Measurements from ENCODE around the gene ACCS. TPM values are rescaled to one million over a fixed set of nuclear protein-coding genes. Genes with fewer than 3 reads are reported as not detected.

ACCS gene
- total RNA-seq, 4 donors from 2014 or later, result 0.58 to 4.0 (median 1.8) TPM

DNA sequence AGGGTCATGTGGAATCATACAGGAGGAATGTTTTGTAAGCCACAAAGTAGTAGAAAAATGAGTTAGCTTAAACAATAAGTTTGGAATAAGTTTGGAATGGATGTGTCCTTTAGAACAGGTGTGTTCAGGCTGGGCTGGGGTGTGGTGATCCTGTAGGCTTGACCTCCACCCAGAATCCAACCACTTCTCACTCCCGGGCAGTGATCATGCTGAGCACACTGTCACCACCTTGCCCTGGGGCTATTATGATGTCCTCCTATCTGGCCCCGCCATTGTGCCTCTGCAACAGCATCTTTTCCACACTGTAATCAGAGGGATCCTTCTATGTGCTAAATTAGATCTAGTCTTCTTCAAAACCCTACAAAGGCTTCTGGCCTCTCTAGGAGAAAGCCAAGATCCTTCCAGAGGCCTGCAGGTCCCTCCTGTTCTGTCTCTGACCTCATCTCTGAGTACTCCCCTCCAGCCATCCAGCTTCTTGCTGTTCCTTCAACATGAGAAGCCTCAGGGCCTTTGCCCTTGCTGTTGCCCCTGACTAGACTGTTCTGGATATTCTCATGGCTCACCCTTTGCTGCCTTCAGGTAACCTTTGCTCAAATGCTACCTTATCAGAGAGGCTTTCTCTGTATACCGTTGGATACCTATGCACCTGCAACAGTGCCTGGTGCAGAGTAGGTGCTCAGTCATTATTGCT, 37.1 kb upstream of the ACCS start:
- no peak for ATAC-seq
- intact Hi-C loops (cut with DNase I; ENCODE audit: low total_unique reads), result no loop called here
- no peak for DNase-seq
- H3K4me3 ChIP-seq, result no peak overlapping the region
- no peaks in the 10 kb centered on the region for H3K36me3 ChIP-seq
- H3K27me3 ChIP-seq, result peaks cover 0 to 6% (median 5%) of the 10 kb centered on the region in 3 donors
- no peaks in the 10 kb centered on the region for H3K9me3 ChIP-seq
- in situ Hi-C loops (cut with MboI; ENCODE audit: low sequenced_read_pairs in 4 of 4), result no loop called here
- no peak for TF ChIP-seq POLR2A (IDR thresholded peaks at IDR 0.05)
- TF ChIP-seq, protein P1, sequence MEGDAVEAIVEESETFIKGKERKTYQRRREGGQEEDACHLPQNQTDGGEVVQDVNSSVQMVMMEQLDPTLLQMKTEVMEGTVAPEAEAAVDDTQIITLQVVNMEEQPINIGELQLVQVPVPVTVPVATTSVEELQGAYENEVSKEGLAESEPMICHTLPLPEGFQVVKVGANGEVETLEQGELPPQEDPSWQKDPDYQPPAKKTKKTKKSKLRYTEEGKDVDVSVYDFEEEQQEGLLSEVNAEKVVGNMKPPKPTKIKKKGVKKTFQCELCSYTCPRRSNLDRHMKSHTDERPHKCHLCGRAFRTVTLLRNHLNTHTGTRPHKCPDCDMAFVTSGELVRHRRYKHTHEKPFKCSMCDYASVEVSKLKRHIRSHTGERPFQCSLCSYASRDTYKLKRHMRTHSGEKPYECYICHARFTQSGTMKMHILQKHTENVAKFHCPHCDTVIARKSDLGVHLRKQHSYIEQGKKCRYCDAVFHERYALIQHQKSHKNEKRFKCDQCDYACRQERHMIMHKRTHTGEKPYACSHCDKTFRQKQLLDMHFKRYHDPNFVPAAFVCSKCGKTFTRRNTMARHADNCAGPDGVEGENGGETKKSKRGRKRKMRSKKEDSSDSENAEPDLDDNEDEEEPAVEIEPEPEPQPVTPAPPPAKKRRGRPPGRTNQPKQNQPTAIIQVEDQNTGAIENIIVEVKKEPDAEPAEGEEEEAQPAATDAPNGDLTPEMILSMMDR (IDR thresholded peaks at IDR 0.05 in 4 of 5, conservative IDR thresholded peaks at IDR 0.05 in 1 of 5), result no peak
- peak overlapping the region in 1 of 4 donors; percentile 13 for H3K27ac ChIP-seq
- H3K4me1 ChIP-seq, result peaks cover 5 to 14% of the 10 kb centered on the region in 2 donors

DNA sequence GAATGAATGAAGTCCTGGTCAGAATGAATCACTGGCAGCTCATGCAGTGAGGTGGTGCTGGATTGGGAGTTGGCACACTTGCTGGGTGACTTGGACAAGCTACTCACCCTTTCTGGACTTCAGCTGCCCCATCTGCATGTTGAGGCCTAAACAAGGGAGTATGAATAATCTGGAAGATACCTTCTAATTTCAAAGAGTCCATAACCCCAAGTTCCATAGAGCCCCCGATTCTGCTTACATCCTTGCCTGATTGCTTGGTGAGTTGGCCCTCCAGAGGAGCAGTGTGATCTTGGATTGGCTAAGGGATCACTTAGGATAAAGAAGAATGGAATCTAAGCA, 36.6 kb upstream of the ACCS start:
- peaks cover 5 to 14% of the 10 kb centered on the region in 2 donors for H3K4me1 ChIP-seq
- in situ Hi-C loops (cut with MboI; ENCODE audit: low sequenced_read_pairs in 4 of 4) (no loop called here), intact Hi-C loops (cut with DNase I; ENCODE audit: low total_unique reads) (no loop called here)
- H3K36me3 ChIP-seq, result no peaks in the 10 kb centered on the region
- no peak overlapping the region for H3K4me3 ChIP-seq
- TF ChIP-seq, protein P1 (IDR thresholded peaks at IDR 0.05 in 4 of 5, conservative IDR thresholded peaks at IDR 0.05 in 1 of 5), result no peak
- no peak for TF ChIP-seq POLR2A (IDR thresholded peaks at IDR 0.05)
- H3K27ac ChIP-seq, result peak overlapping the region in 2 of 4 donors; percentile 13 to 75
- ATAC-seq (no peak), DNase-seq (no peak)
- no peaks in the 10 kb centered on the region for H3K9me3 ChIP-seq
- H3K27me3 ChIP-seq, result peaks cover 0 to 6% (median 5%) of the 10 kb centered on the region in 3 donors

DNA sequence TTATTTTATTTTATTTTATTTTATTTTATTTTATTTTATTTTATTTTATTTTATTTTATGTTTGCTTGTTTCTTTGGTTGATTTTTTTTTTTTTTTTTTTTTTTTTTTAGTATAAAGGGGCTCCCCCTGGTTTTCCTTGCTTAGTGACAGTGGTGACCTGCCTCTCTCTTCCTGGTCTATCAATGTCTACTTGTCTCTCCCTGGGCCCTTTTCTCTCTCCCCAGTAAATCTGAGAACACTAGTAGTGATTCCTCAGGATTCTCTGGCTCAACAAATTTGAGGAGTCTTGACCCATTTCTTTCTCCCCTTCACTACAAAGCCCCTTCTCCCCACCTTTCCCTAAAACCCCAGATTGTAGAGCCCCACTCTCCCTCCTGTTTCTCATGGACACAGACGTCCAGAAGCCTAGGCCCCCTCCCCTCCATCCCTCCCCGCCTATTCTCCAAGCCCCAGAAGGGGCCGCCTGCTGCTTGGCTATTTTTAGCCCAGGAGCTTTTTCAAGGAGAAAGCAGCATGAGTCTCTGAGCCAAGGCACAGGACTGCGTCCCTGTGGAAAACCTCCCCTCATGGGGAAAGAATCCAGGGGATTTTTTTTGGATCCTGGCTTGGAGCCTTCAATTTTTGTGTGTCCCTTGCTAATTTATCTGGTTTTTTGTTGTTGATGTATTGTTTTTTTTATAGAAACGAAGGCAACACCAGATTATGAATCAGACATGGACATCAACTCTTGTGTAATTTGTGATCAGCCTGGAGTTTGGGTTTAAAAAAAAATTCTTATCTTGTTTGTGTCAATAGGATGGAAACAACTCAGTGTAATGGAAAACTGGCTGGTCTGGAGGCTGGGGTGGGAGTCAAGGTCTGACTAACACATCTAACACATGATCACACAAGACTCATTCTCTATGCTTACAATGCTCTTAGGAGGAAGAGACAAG, 35.8 kb upstream of the ACCS start:
- Histone ChIP-seq H3K36me3 (no peaks in the 10 kb centered on the region), H3K27me3 (peaks cover 0 to 6% (median 5%) of the 10 kb centered on the region in 3 donors), H3K4me3 (no peak overlapping the region), H3K4me1 (peaks cover 5 to 14% of the 10 kb centered on the region in 2 donors), H3K27ac (peak overlapping the region; percentile 48 to 75 (median 66)), H3K9me3 (no peaks in the 10 kb centered on the region)
- DNase-seq, result peak in 1 of 2 donors; percentile 40
- intact Hi-C loops (cut with DNase I; ENCODE audit: low total_unique reads) (loop anchor here (5.0 kb wide), 1 partner anchor 83 kb away; no protein-coding TSS in a partner anchor), in situ Hi-C loops (cut with MboI; ENCODE audit: low sequenced_read_pairs in 4 of 4) (loop anchor here in 3 of 4 donors (10.0 kb wide), 2 partner anchors 85 to 135 kb away; partner anchors contain the start of gene C11orf96 (in 1 of the 3))
- TF ChIP-seq POLR2A (IDR thresholded peaks at IDR 0.05), result no peak
- TF ChIP-seq, protein P1 (IDR thresholded peaks at IDR 0.05 in 4 of 5, conservative IDR thresholded peaks at IDR 0.05 in 1 of 5), result no peak
- ATAC-seq, result peak; percentile 51 to 72

DNA sequence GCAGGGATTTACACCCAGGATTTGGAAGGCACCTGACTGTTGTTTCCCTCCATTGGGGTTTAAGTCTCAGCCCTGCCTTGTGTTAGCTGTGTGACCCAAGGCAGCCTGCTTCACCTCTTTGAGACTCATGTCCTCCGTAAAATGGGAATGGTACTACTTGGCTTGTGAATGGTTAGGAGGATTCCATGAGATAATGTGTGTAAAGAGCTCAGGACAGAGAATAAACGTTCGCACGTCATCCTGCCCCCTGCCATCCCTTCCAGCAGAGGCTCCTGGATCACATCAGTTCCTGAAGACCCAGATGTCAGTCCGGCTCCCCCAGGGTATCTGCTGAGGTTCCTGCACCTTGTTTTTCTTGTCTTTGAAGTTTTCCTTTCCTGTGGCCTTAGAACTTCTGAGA, 35.1 kb upstream of the ACCS start:
- ATAC-seq (no peak), DNase-seq (no peak)
- no peaks in the 10 kb centered on the region for H3K9me3 ChIP-seq
- intact Hi-C loops (cut with DNase I; ENCODE audit: low total_unique reads), result loop anchor here (5.0 kb wide), 1 partner anchor 84 kb away; no protein-coding TSS in a partner anchor
- H3K36me3 ChIP-seq, result no peaks in the 10 kb centered on the region
- TF ChIP-seq, protein P1 (IDR thresholded peaks at IDR 0.05 in 4 of 5, conservative IDR thresholded peaks at IDR 0.05 in 1 of 5), result no peak
- no peak for TF ChIP-seq POLR2A (IDR thresholded peaks at IDR 0.05)
- H3K27me3 ChIP-seq, result peaks cover 0 to 6% (median 5%) of the 10 kb centered on the region in 3 donors
- no peak overlapping the region for H3K4me3 ChIP-seq
- peak overlapping the region; percentile 48 to 75 (median 66) for H3K27ac ChIP-seq
- H3K4me1 ChIP-seq, result peaks cover 5 to 14% of the 10 kb centered on the region in 2 donors
- in situ Hi-C loops (cut with MboI; ENCODE audit: low sequenced_read_pairs in 4 of 4), result loop anchor here in 3 of 4 donors (10.0 kb wide), 2 partner anchors 86 to 136 kb away; partner anchors contain the start of gene C11orf96 (in 1 of the 3)
